ENCODE data around the gene DTNA.

The DTNA gene

GRCh38 chr18:34936772-34937171, 226.7 kb downstream of the DTNA start:
- no peak for DNase-seq (ENCODE audit: low read depth in 2 of 2)

DNA sequence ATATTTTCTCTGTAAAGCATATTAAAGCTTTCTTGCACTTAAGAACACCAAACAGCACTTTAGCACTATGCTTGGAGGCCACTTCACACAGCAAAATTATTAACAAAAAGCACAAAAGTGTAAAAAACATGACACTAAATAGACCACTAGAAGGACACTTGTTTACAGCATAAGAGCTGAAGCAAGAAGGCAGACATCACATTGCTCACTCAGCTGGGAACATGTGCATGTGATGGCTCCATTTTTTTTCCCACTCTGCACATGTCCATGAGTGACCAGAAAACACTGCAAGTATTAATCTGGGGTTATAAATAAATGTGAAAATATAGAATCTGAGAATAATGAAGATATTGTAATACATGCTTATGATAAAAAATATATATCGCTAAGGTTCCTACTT, 228.0 kb downstream of the DTNA start:
- no peak for DNase-seq (ENCODE audit: low read depth in 2 of 2)
